Neuronal stem cell (in vitro differentiated cells): ENCODE data around the gene CTSW.

Source experiments
- DNase-seq: peaks from one replicate; pipeline ENCODE4 v3.0.0-alpha.2; 2013; ENCODE audit warnings: low spot score
- H2AFZ ChIP-seq: one replicate; pipeline ENCODE4 v1.6.1; 2013; ENCODE audit warnings: mild to moderate bottlenecking, low read length, inconsistent platforms
- H2AK5ac ChIP-seq: 2 replicates; pipeline ENCODE4 v1.6.1; 2013; ENCODE audit warnings: low read depth, mild to moderate bottlenecking, inconsistent platforms, low read length, moderate library complexity, mixed read lengths
- H2BK120ac ChIP-seq: 2 replicates; pipeline ENCODE4 v1.6.1; 2013; ENCODE audit warnings: low read depth, mild to moderate bottlenecking, inconsistent platforms, low read length, moderate library complexity, mixed read lengths
- H2BK12ac ChIP-seq: one replicate; pipeline ENCODE4 v1.6.1; 2013; ENCODE audit warnings: low read length, inconsistent platforms
- H2BK15ac ChIP-seq: 2 replicates; pipeline ENCODE4 v1.6.1; 2013; ENCODE audit warnings: mild to moderate bottlenecking, low read length, inconsistent platforms, mixed read lengths
- H2BK5ac ChIP-seq: one replicate; pipeline ENCODE4 v1.6.1; 2013; ENCODE audit warnings: inconsistent platforms, mild to moderate bottlenecking, low read length, moderate library complexity
- H3K14ac ChIP-seq: one replicate; pipeline ENCODE4 v1.6.1; 2013; ENCODE audit warnings: low read length, inconsistent platforms
- H3K18ac ChIP-seq: 2 replicates; pipeline ENCODE4 v1.6.1; 2013; ENCODE audit warnings: low read length, inconsistent platforms
- H3K23ac ChIP-seq: 2 replicates; pipeline ENCODE4 v1.6.1; 2013; ENCODE audit warnings: low read depth, mild to moderate bottlenecking, mixed read lengths, low read length, inconsistent platforms; ENCODE audit not compliant: poor library complexity
- H3K27ac ChIP-seq: replicated peaks from 3 replicates; pipeline ENCODE4 v1.5.1; 2013; ENCODE audit warnings: low read length, inconsistent platforms
- H3K27me3 ChIP-seq, 3 experiments: 2 replicates each; pipeline ENCODE4 v1.6.1; 2013; ENCODE audit warnings: low read length in 3 of 3, mild to moderate bottlenecking in 2 of 3, inconsistent platforms in 1 of 3, low read depth in 1 of 3, mixed read lengths in 1 of 3, moderate library complexity in 1 of 3; ENCODE audit not compliant: control insufficient read depth in 3 of 3, insufficient read depth in 3 of 3
- H3K36me3 ChIP-seq, 2 donors: replicated peaks in 1 of 2; 2 replicates each; pipeline ENCODE4 v1.6.1; 2013; ENCODE audit warnings: low read length in 2 of 2; ENCODE audit not compliant: control insufficient read depth in 2 of 2, insufficient read depth in 2 of 2
- H3K4ac ChIP-seq: 2 replicates; pipeline ENCODE4 v1.6.1; 2013; ENCODE audit warnings: inconsistent platforms, mild to moderate bottlenecking, low read length, moderate library complexity
- H3K4me1 ChIP-seq, 2 donors: 1 replicate in 1 of 2; 2 replicates in 1 of 2; pipeline ENCODE4 v1.6.1; 2013; ENCODE audit warnings: low read length in 2 of 2, low read depth in 1 of 2; ENCODE audit not compliant: control insufficient read depth in 2 of 2, insufficient read depth in 1 of 2
- H3K4me2 ChIP-seq: one replicate; pipeline ENCODE4 v1.6.1; 2013; ENCODE audit warnings: mild to moderate bottlenecking, low read length, inconsistent platforms; ENCODE audit not compliant: insufficient read depth, poor library complexity, severe bottlenecking
- H3K4me3 ChIP-seq, 2 donors: 2 replicates each; pipeline ENCODE4 v1.5.1; 2013; ENCODE audit warnings: low read length in 2 of 2, mild to moderate bottlenecking in 2 of 2, inconsistent platforms in 1 of 2, moderate library complexity in 1 of 2
- H3K79me1 ChIP-seq: one replicate; pipeline ENCODE4 v1.6.1; 2013; ENCODE audit warnings: low read depth, mild to moderate bottlenecking, inconsistent platforms, low read length, moderate library complexity
- H3K9ac ChIP-seq: one replicate; pipeline ENCODE4 v1.6.1; 2013; ENCODE audit warnings: mild to moderate bottlenecking, low read depth, low read length, inconsistent platforms; ENCODE audit not compliant: poor library complexity
- H3K9me3 ChIP-seq, 2 donors: replicated peaks in 1 of 2; 2 replicates each; pipeline versions ENCODE3 to v1.6.1; 2013; ENCODE audit warnings: low read length in 2 of 2, mild to moderate bottlenecking in 2 of 2, inconsistent platforms in 1 of 2, low read depth in 1 of 2, mixed read lengths in 1 of 2, moderate library complexity in 1 of 2; ENCODE audit not compliant: control insufficient read depth in 2 of 2, insufficient read depth in 1 of 2
- H4K8ac ChIP-seq: one replicate; pipeline ENCODE4 v1.6.1; 2013; ENCODE audit warnings: low read depth, mild to moderate bottlenecking, inconsistent platforms, low read length, moderate library complexity
- H4K91ac ChIP-seq: one replicate; pipeline ENCODE4 v1.6.1; 2013; ENCODE audit warnings: low read length, low read depth, mild to moderate bottlenecking, inconsistent platforms; ENCODE audit not compliant: poor library complexity
- WGBS, 2 donors: extraction: QIAGEN DNeasy Blood & Tissue Kit; methylation state at CpG; one replicate each; pipeline ENCODE4 v1.1.7; 2013; ENCODE audit warnings: missing lambda C conversion rate in 2 of 2, mixed read lengths in 1 of 2; ENCODE audit not compliant: insufficient read length in 2 of 2, insufficient replicate concordance in 1 of 2; ENCODE audit errors: extremely low coverage in 2 of 2; 5-methylcytosine and 5-hydroxymethylcytosine counted together

The CTSW gene

DNA sequence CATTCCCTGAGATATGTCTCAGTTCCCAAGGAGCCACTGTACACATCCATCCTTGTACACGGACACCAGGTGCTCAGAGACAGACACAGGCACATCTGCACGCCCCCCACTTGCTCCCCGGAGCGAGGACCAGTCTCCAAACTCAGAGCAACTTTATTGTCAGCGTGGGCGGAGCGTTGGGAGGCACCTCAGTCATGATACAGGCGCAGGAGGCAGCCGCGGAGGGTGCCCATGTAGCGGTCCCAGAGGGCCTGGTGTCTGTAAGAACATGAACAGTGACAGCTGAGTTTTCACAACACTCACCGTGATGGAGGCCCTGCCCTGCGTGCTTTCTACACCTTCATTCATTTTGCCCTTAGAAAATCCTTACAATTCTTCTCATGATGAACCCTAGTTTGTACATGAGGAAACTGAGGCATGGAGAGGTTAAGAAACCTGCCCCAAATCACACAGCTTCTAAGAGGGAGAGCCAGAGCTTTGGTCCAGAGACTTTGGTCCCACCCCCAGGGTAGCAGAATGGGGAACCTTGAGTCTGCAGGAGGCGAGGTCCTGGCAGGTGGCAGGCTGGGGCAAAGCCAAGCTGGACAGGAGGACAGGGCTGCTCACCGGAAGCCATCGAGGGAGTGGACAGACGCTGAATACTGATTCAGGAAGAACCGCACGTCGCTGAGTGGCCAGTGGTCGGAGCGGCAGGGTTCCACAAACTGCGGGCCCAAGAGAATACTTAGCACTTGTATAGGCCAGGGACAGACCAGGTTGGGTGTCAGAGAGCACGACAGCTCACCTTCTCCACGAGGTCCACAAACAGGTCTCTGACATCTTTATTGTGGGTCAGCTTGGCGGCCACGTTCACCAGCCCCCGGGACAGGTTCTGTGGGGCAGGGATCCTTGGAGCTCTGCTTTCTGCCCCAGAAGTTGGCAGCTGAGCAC lies 4.4 kb downstream of the CTSW start:
- Histone ChIP-seq H2AK5ac (peak overlapping the region; percentile 78), H3K18ac (no peak overlapping the region), H3K27me3 (peaks cover 0 to 1% (median 0%) of the 10 kb centered on the region in 3 experiments), H3K9me3 (no peaks in the 10 kb centered on the region), H3K4ac (no peak overlapping the region), H3K4me1 (peaks cover 7 to 9% of the 10 kb centered on the region in 2 donors), H2BK120ac (no peak overlapping the region), H3K4me3 (no peak overlapping the region), H4K8ac (no peak overlapping the region), H4K91ac (no peak overlapping the region), H3K36me3 (peaks cover 33 to 53% of the 10 kb centered on the region in 2 donors), H2BK15ac (no peak overlapping the region), H3K79me1 (peaks cover 3% of the 10 kb centered on the region), H3K14ac (no peak overlapping the region), H3K9ac (peak overlapping the region; percentile 27), H2BK5ac (no peak overlapping the region), H3K27ac (no peak overlapping the region), H2BK12ac (no peak overlapping the region), H3K23ac (no peak overlapping the region), H3K4me2 (no peak overlapping the region), H2AFZ (no peak overlapping the region)
- WGBS, 2 donors = no CpG with 5 or more reads among the region's 28 CpGs
- no peak for DNase-seq

DNA sequence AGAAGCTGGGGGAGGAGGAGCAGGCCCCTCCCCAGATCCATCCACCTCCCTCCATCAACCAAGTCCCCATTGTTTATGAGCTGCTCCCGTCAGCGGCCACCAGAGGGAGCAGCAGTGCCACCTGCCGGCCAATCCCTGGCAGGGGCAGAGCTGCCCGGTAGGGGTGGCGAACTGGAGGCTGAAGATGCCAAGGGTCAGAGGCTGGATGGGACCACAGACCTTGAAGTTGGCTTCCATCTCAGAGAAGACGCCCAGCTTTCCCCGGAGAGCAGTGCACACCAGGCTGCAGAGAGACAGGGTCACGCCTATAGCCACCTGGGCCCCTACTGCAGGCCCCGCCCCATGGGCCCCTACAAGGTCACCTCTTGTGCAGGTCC lies 5.1 kb downstream of the CTSW start:
- H3K9ac ChIP-seq = no peak overlapping the region
- H4K91ac ChIP-seq = no peak overlapping the region
- H2AFZ ChIP-seq = no peak overlapping the region
- DNase-seq = peak; percentile 75
- no CpG with 5 or more reads among the region's 9 CpGs for WGBS, 2 donors
- no peak overlapping the region for H4K8ac ChIP-seq
- H3K79me1 ChIP-seq = peaks cover 3% of the 10 kb centered on the region
- no peak overlapping the region for H3K14ac ChIP-seq
- H2BK15ac ChIP-seq = no peak overlapping the region
- no peaks in the 10 kb centered on the region for H3K9me3 ChIP-seq
- no peak overlapping the region for H2BK12ac ChIP-seq
- H3K36me3 ChIP-seq = peaks cover 33 to 53% of the 10 kb centered on the region in 2 donors
- H3K4ac ChIP-seq = no peak overlapping the region
- no peak overlapping the region for H3K4me3 ChIP-seq
- H2BK120ac ChIP-seq = no peak overlapping the region
- no peak overlapping the region for H2BK5ac ChIP-seq
- no peak overlapping the region for H3K4me2 ChIP-seq
- peaks cover 0 to 7% (median 0%) of the 10 kb centered on the region in 3 experiments for H3K27me3 ChIP-seq
- H3K27ac ChIP-seq = no peak overlapping the region
- no peak overlapping the region for H3K23ac ChIP-seq
- no peak overlapping the region for H3K18ac ChIP-seq
- H3K4me1 ChIP-seq = peaks cover 9 to 12% of the 10 kb centered on the region in 2 donors
- no peak overlapping the region for H2AK5ac ChIP-seq

DNA sequence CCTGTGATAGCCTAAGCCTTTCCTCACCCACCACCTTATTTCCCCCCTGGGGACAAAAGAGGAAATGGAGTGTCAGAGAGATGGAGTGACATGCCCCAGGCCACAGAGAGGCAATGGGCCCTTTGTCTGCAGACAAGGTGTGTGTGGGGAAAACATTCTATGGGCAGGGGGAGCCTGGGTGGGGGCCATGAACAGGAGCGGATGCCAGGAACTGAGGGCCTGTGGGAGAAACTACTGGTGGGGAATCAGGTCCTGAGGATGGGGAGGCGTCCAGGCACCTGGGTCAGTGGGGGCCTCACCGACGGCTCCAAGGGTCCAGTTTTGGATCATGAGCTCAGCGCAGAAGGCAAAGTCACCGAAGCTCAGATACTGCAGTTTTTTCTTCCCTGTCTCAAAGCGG lies 5.6 kb downstream of the CTSW start:
- H3K9ac ChIP-seq = no peak overlapping the region
- H3K14ac ChIP-seq = no peak overlapping the region
- no peak overlapping the region for H4K8ac ChIP-seq
- H3K79me1 ChIP-seq = peaks cover 3% of the 10 kb centered on the region
- H2BK120ac ChIP-seq = no peak overlapping the region
- no peak overlapping the region for H2AK5ac ChIP-seq
- H3K23ac ChIP-seq = no peak overlapping the region
- peaks cover 0 to 13% (median 0%) of the 10 kb centered on the region in 3 experiments for H3K27me3 ChIP-seq
- no peak overlapping the region for H3K4me3 ChIP-seq
- peaks cover 13 to 17% of the 10 kb centered on the region in 2 donors for H3K4me1 ChIP-seq
- no CpG with 5 or more reads among the region's 7 CpGs for WGBS, 2 donors
- peaks cover 33 to 53% of the 10 kb centered on the region in 2 donors for H3K36me3 ChIP-seq
- H3K4me2 ChIP-seq = no peak overlapping the region
- H2BK5ac ChIP-seq = no peak overlapping the region
- no peak overlapping the region for H2AFZ ChIP-seq
- H2BK15ac ChIP-seq = no peak overlapping the region
- no peak overlapping the region for H2BK12ac ChIP-seq
- H4K91ac ChIP-seq = no peak overlapping the region
- H3K18ac ChIP-seq = no peak overlapping the region
- DNase-seq = no peak
- no peak overlapping the region for H3K27ac ChIP-seq
- H3K9me3 ChIP-seq = no peaks in the 10 kb centered on the region
- H3K4ac ChIP-seq = no peak overlapping the region

DNA sequence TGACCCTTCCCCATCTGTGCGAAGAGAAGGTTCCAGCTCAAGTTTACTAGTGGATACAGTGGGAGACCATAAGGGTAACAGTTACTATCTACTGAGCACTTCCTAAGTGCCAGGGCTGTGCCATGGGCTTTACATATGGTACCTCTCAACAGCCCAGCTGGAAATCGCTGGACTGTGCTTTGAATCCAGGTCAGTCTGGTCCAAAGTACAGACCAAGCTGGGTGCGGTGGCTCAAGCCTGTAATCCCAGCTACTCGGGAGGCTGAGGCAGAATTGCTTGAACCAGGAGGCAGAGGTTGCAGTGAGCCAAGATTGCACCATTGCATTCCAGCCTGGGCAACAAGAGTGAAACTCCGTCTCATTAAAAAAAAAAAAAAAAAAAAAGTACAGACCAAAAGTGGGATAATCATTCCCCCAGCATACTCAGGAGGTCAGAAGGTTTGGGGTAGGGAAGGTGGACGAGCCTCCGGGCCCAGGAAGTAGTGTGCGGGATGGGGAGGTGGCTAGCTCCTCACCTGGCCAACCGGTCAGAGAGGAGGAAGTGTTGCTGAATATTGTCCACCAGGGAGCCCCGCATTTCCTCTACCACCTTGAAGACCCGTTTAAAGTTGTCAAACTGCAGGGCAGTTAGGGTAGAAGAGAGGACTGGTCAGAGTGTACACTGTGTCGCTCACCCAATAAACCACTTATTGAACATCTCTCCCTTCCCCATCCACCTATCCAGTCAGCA lies 6.3 kb downstream of the CTSW start:
- H3K14ac ChIP-seq = no peak overlapping the region
- H2BK12ac ChIP-seq = no peak overlapping the region
- no peak for DNase-seq
- peaks cover 0 to 13% (median 0%) of the 10 kb centered on the region in 3 experiments for H3K27me3 ChIP-seq
- H3K23ac ChIP-seq = no peak overlapping the region
- H3K4me3 ChIP-seq = no peak overlapping the region
- no peak overlapping the region for H3K4ac ChIP-seq
- no peak overlapping the region for H2AFZ ChIP-seq
- H2BK5ac ChIP-seq = no peak overlapping the region
- H4K91ac ChIP-seq = no peak overlapping the region
- H4K8ac ChIP-seq = no peak overlapping the region
- H3K27ac ChIP-seq = no peak overlapping the region
- no peak overlapping the region for H3K18ac ChIP-seq
- no peak overlapping the region for H2AK5ac ChIP-seq
- H3K4me1 ChIP-seq = peaks cover 13 to 17% of the 10 kb centered on the region in 2 donors
- no peaks in the 10 kb centered on the region for H3K9me3 ChIP-seq
- H3K4me2 ChIP-seq = no peak overlapping the region
- no CpG with 5 or more reads among the region's 12 CpGs for WGBS, 2 donors
- H3K79me1 ChIP-seq = peaks cover 3% of the 10 kb centered on the region
- no peak overlapping the region for H2BK15ac ChIP-seq
- H3K36me3 ChIP-seq = peaks cover 33 to 53% of the 10 kb centered on the region in 2 donors
- H3K9ac ChIP-seq = no peak overlapping the region
- H2BK120ac ChIP-seq = no peak overlapping the region
